Muscle layer of duodenum (tissue), 2 donors: ENCODE measurements around the gene TFDP1.

ENCODE experiments used
- H3K27ac ChIP-seq: one replicate; pipeline ENCODE4 v1.7.0; 2013; ENCODE audit warnings: mild to moderate bottlenecking, low read length
- H3K27me3 ChIP-seq: one replicate; pipeline ENCODE4 v1.7.0; 2013; ENCODE audit warnings: low read depth, mild to moderate bottlenecking, control low read depth, low read length
- H3K36me3 ChIP-seq, 2 donors: one replicate each; pipeline ENCODE4 v1.7.0; 2013; ENCODE audit warnings: low read length in 2 of 2, control low read depth in 1 of 2, mild to moderate bottlenecking in 1 of 2; ENCODE audit not compliant: insufficient read depth in 2 of 2, control insufficient read depth in 1 of 2
- H3K4me1 ChIP-seq, 2 donors: one replicate each; pipeline ENCODE4 v1.7.0; 2013; ENCODE audit warnings: low read length in 2 of 2, mild to moderate bottlenecking in 2 of 2, control low read depth in 1 of 2, moderate library complexity in 1 of 2; ENCODE audit not compliant: insufficient read depth in 2 of 2, control insufficient read depth in 1 of 2
- H3K4me3 ChIP-seq, 2 donors: one replicate each; pipeline ENCODE4 v1.7.0; 2013; ENCODE audit warnings: low read length in 2 of 2, low read depth in 1 of 2, mild to moderate bottlenecking in 1 of 2
- H3K9me3 ChIP-seq, 2 donors: one replicate each; pipeline ENCODE4 v1.7.0; 2013; ENCODE audit warnings: low read length in 2 of 2, control low read depth in 1 of 2, mild to moderate bottlenecking in 1 of 2; ENCODE audit not compliant: control insufficient read depth in 1 of 2
- donor health status: healthy.

TFDP1 gene

GRCh38 chr13:113656831-113657671 lies 72.5 kb downstream of the TFDP1 start:
- no peak overlapping the region for H3K4me3 ChIP-seq
- H3K27ac ChIP-seq: no peak overlapping the region
- no peaks in the 10 kb centered on the region for H3K36me3 ChIP-seq
- no peaks in the 10 kb centered on the region for H3K27me3 ChIP-seq
- H3K9me3 ChIP-seq: peaks cover 2 to 8% of the 10 kb centered on the region in 2 donors
- no peaks in the 10 kb centered on the region for H3K4me1 ChIP-seq

- Histone ChIP-seq H3K9me3 (peaks cover 5 to 8% of the 10 kb centered on the region in 2 donors), H3K36me3 (no peaks in the 10 kb centered on the region), H3K27me3 (no peaks in the 10 kb centered on the region), H3K27ac (no peak within 1 kb of the TSS), H3K4me3 (no peak within 1 kb of the TSS), H3K4me1 (no peaks in the 10 kb centered on the region)
These were observed 73.5 kb downstream of the TFDP1 start, which contains the start of gene ATP4B for GRCh38 chr13:113657851-113658741. TSS of gene ATP4B (minus strand) at chr13:113658198. CDS start at chr13:113658144, 54 bp downstream.

- no peak overlapping the region for H3K27ac ChIP-seq
- H3K4me1 ChIP-seq: no peaks in the 10 kb centered on the region
- H3K4me3 ChIP-seq: no peak overlapping the region
- H3K27me3 ChIP-seq: no peaks in the 10 kb centered on the region
- H3K9me3 ChIP-seq: peaks cover 5 to 8% of the 10 kb centered on the region in 2 donors
- H3K36me3 ChIP-seq: no peaks in the 10 kb centered on the region
These were observed 74.3 kb downstream of the TFDP1 start for GRCh38 chr13:113658836-113659235.

GRCh38 chr13:113659337-113659736 lies 74.8 kb downstream of the TFDP1 start:
- H3K36me3 ChIP-seq: no peaks in the 10 kb centered on the region
- no peak overlapping the region for H3K27ac ChIP-seq
- H3K4me3 ChIP-seq: no peak overlapping the region
- H3K27me3 ChIP-seq: no peaks in the 10 kb centered on the region
- peaks cover 5 to 8% of the 10 kb centered on the region in 2 donors for H3K9me3 ChIP-seq
- no peaks in the 10 kb centered on the region for H3K4me1 ChIP-seq

GRCh38 chr13:113660066-113660465 lies 75.5 kb downstream of the TFDP1 start:
- Histone ChIP-seq H3K36me3 (no peaks in the 10 kb centered on the region), H3K4me3 (no peak overlapping the region), H3K9me3 (peaks cover 5 to 8% of the 10 kb centered on the region in 2 donors), H3K27me3 (no peaks in the 10 kb centered on the region), H3K4me1 (no peaks in the 10 kb centered on the region), H3K27ac (no peak overlapping the region)

- no peaks in the 10 kb centered on the region for H3K27me3 ChIP-seq
- no peak overlapping the region for H3K4me3 ChIP-seq
- H3K9me3 ChIP-seq: peaks cover 5 to 8% of the 10 kb centered on the region in 2 donors
- no peaks in the 10 kb centered on the region for H3K36me3 ChIP-seq
- H3K4me1 ChIP-seq: no peaks in the 10 kb centered on the region
- no peak overlapping the region for H3K27ac ChIP-seq
These were observed 77.0 kb downstream of the TFDP1 start for GRCh38 chr13:113661509-113661908.

- Histone ChIP-seq H3K4me3 (no peak overlapping the region), H3K27me3 (no peaks in the 10 kb centered on the region), H3K4me1 (no peaks in the 10 kb centered on the region), H3K9me3 (peaks cover 5 to 8% of the 10 kb centered on the region in 2 donors), H3K36me3 (no peaks in the 10 kb centered on the region), H3K27ac (no peak overlapping the region)
These were observed 79.4 kb downstream of the TFDP1 start for GRCh38 chr13:113663934-113664333.

- Histone ChIP-seq H3K4me3 (no peak overlapping the region), H3K4me1 (no peaks in the 10 kb centered on the region), H3K27ac (no peak overlapping the region), H3K9me3 (peaks cover 5 to 8% of the 10 kb centered on the region in 2 donors), H3K36me3 (no peaks in the 10 kb centered on the region), H3K27me3 (no peaks in the 10 kb centered on the region)
These were observed 80.4 kb downstream of the TFDP1 start for GRCh38 chr13:113664751-113665596.

GRCh38 chr13:113665597-113666328 lies 81.2 kb downstream of the TFDP1 start:
- Histone ChIP-seq H3K36me3 (no peaks in the 10 kb centered on the region), H3K27ac (no peak overlapping the region), H3K4me1 (no peaks in the 10 kb centered on the region), H3K9me3 (peaks cover 5 to 6% of the 10 kb centered on the region in 2 donors), H3K27me3 (no peaks in the 10 kb centered on the region), H3K4me3 (no peak overlapping the region)

GRCh38 chr13:113666329-113666670 lies 81.7 kb downstream of the TFDP1 start:
- H3K27ac ChIP-seq: no peak overlapping the region
- no peaks in the 10 kb centered on the region for H3K36me3 ChIP-seq
- no peaks in the 10 kb centered on the region for H3K4me1 ChIP-seq
- no peaks in the 10 kb centered on the region for H3K27me3 ChIP-seq
- H3K4me3 ChIP-seq: no peak overlapping the region
- H3K9me3 ChIP-seq: peaks cover 1 to 5% of the 10 kb centered on the region in 2 donors
